ENCODE measurements around the gene TTC39B. TPM values are rescaled to one million over a fixed set of nuclear protein-coding genes. Genes with fewer than 3 reads are reported as not detected.

Gene TTC39B
- total RNA-seq, 6 donors from 2014 or later, result 16.7 to 35.7 (median 29.9) TPM

DNA sequence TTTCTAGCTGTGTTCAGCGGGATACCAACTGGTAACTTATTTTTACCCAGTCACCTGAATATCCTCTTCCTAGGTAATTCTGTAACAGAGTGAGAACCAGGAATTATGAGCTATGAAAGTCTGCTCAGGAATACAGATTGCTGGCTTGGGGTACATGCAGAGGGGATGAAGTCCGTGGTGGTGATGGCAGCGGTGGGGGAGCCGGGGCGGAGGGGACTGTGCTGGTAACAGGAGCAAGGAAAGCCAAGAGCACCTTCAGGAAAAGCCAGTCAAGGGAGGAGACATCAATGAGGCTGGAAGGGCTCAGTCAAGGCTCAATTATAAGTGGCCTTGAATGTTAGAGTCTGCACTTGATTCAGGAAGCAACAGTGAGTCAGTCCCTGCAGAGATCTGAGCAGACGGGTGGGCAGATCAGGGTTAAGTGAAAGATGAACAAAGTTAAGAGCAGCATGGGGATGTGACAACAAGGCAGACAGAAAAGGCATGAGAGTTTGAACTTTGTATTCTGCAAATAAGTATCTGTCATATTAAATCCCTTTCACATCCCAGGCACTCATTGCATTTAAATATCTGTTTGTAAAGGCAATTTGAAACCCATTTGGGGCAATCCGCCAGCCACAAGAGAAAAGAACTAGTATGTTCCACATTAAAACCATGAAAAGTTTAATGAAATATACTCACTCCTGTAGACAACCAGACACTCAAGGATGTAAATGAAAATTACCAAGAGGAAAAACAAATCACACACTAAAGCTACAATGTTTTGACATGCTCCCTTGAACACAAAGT is 101.2 kb downstream of the TTC39B start:
- peaks cover 0 to 6% (median under 1%) of the 10 kb centered on the region in 4 donors for H3K4me1 ChIP-seq
- no peak overlapping the region for H3K27ac ChIP-seq
- peaks cover 0 to 7% (median 0%) of the 10 kb centered on the region in 4 donors for H3K36me3 ChIP-seq
- no peak overlapping the region for H3K4me3 ChIP-seq
- no peak for TF ChIP-seq EP300 (IDR thresholded peaks at IDR 0.05)
- no peak for TF ChIP-seq POLR2A (IDR thresholded peaks at IDR 0.05)
- peak in 1 of 2 donors; percentile 60 for DNase-seq
- no peaks in the 10 kb centered on the region for H3K9me3 ChIP-seq
- H3K27me3 ChIP-seq, result no peaks in the 10 kb centered on the region
- no peak for ATAC-seq (ENCODE audit: low FRiP score in 2 of 2)
- 83 to 85% methylated on average over 7 of the region's 7 CpGs for WGBS, 2 donors

DNA sequence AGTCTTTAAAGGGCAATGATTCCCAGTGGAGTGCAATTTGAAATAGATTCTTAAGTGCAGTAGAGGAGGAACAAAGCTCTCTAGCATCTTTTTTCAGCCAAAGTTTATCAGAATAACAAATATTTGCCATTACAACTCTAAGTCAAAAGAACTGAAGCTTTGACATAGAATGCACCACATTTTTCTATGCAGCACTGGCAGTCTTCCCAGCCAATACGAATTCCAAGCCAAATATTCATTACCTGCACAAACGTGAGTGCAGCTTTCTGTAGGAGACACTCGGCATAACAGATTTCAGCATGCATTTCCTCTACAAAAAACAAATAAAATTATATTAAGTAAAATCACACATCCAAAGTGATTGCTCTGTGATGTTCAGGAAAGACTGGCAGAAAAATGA is 103.4 kb downstream of the TTC39B start:
- TF ChIP-seq, protein P1, sequence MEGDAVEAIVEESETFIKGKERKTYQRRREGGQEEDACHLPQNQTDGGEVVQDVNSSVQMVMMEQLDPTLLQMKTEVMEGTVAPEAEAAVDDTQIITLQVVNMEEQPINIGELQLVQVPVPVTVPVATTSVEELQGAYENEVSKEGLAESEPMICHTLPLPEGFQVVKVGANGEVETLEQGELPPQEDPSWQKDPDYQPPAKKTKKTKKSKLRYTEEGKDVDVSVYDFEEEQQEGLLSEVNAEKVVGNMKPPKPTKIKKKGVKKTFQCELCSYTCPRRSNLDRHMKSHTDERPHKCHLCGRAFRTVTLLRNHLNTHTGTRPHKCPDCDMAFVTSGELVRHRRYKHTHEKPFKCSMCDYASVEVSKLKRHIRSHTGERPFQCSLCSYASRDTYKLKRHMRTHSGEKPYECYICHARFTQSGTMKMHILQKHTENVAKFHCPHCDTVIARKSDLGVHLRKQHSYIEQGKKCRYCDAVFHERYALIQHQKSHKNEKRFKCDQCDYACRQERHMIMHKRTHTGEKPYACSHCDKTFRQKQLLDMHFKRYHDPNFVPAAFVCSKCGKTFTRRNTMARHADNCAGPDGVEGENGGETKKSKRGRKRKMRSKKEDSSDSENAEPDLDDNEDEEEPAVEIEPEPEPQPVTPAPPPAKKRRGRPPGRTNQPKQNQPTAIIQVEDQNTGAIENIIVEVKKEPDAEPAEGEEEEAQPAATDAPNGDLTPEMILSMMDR (IDR thresholded peaks at IDR 0.05), result no peak
- no peak for TF ChIP-seq POLR2AphosphoS5 (IDR thresholded peaks at IDR 0.05)
- TF ChIP-seq EP300 (IDR thresholded peaks at IDR 0.05), result no peak
- no peak for TF ChIP-seq POLR2A (IDR thresholded peaks at IDR 0.05)
- peaks cover 0 to 6% (median 0%) of the 10 kb centered on the region in 4 donors for H3K4me1 ChIP-seq
- ATAC-seq (ENCODE audit: low FRiP score in 2 of 2) (no peak), DNase-seq (no peak)
- peaks cover 0 to 10% (median 0%) of the 10 kb centered on the region in 4 donors for H3K36me3 ChIP-seq
- WGBS, 2 donors, result 58 to 76% methylated on average over 3 of the region's 3 CpGs
- H3K9me3 ChIP-seq, result no peaks in the 10 kb centered on the region
- H3K27me3 ChIP-seq, result no peaks in the 10 kb centered on the region
- H3K4me3 ChIP-seq, result no peak overlapping the region
- no peak overlapping the region for H3K27ac ChIP-seq

DNA sequence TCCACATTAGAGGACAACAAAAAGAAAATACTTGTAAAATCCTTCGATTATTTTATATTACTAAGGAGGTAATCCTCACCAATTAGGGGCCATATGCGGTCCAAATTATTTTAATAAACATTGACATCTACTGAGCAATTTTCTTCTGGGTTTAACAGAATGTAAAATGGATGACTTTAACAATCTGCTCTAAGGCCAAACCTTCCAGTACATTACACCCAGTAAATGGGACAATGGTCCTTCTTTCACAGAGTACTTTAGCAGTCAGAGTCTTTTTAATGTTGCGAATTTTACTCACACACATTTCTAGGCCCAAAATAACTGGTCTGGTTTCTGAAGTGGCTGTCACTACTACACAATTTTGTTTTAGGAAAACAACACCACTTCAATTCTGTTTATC is 106.9 kb downstream of the TTC39B start:
- WGBS, 2 donors, result 93 to 100% methylated on average over 3 of the region's 3 CpGs
- no peaks in the 10 kb centered on the region for H3K27me3 ChIP-seq
- peaks cover 0 to 10% (median 5%) of the 10 kb centered on the region in 4 donors for H3K36me3 ChIP-seq
- DNase-seq (no peak), ATAC-seq (ENCODE audit: low FRiP score in 2 of 2) (no peak)
- no peak overlapping the region for H3K27ac ChIP-seq
- peaks cover 0 to 6% (median 0%) of the 10 kb centered on the region in 4 donors for H3K4me1 ChIP-seq
- TF ChIP-seq EP300 (IDR thresholded peaks at IDR 0.05), result no peak
- no peak for TF ChIP-seq POLR2AphosphoS5 (IDR thresholded peaks at IDR 0.05)
- TF ChIP-seq, protein P1 (IDR thresholded peaks at IDR 0.05), result no peak
- TF ChIP-seq POLR2A (IDR thresholded peaks at IDR 0.05), result no peak
- no peak overlapping the region for H3K4me3 ChIP-seq
- peaks cover 0 to 11% (median 0%) of the 10 kb centered on the region in 4 donors for H3K9me3 ChIP-seq

DNA sequence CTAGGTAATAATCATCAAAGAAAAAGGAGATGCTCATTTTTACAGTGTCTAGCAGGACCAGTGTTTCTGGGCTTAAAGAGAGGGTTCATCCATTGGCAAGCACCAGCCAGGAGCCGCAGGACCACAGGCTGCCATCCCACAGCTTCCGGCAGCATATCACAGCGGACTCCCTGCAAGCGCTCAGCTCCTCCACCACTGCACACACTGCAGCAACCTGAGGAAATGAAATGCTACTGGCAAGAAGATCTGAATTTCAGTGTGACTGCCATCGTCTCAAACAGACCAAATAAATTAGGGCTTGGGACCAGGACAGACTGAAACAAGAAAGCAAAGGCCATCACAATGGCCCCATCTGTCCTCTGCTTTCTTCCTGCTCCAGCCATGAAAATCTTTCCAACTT is 114.2 kb downstream of the TTC39B start:
- no peak for ATAC-seq (ENCODE audit: low FRiP score in 2 of 2)
- no peak for DNase-seq
- no peak overlapping the region for H3K27ac ChIP-seq
- H3K9me3 ChIP-seq, result peaks cover 0 to 11% (median 0%) of the 10 kb centered on the region in 4 donors
- H3K4me3 ChIP-seq, result no peak overlapping the region
- WGBS, 2 donors, result 92 to 99% methylated on average over 5 of the region's 5 CpGs
- TF ChIP-seq POLR2AphosphoS5 (IDR thresholded peaks at IDR 0.05), result no peak
- TF ChIP-seq, protein P1 (IDR thresholded peaks at IDR 0.05), result no peak
- TF ChIP-seq POLR2A (IDR thresholded peaks at IDR 0.05), result no peak
- TF ChIP-seq EP300 (IDR thresholded peaks at IDR 0.05), result no peak
- no peaks in the 10 kb centered on the region for H3K4me1 ChIP-seq
- peaks cover 0 to 45% (median 17%) of the 10 kb centered on the region in 4 donors for H3K36me3 ChIP-seq
- H3K27me3 ChIP-seq, result no peaks in the 10 kb centered on the region

DNA sequence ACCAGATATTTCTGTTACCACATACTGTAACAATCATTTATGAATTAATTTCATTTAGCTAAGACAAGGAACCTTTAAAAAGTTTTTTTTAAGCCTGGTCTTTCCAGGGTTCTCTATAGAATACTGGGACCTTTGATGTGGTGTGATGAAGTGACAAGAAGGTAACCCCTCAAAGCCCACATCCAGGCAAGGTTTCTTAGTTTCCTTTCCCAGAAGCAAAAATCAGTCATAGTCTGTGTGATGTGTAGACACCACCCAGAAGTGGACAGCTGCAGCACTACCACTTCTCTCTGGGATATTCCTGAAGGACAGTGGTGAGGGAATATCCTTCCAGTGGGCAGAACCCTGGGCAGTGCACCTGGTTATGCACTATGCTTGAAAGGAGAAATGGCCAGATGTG is 115.6 kb downstream of the TTC39B start:
- H3K4me1 ChIP-seq, result no peaks in the 10 kb centered on the region
- ATAC-seq (ENCODE audit: low FRiP score in 2 of 2) (no peak), DNase-seq (no peak)
- peaks cover 5 to 60% (median 19%) of the 10 kb centered on the region in 4 donors for H3K36me3 ChIP-seq
- no peak overlapping the region for H3K27ac ChIP-seq
- peaks cover 0 to 8% (median 0%) of the 10 kb centered on the region in 4 donors for H3K9me3 ChIP-seq
- H3K4me3 ChIP-seq, result no peak overlapping the region
- TF ChIP-seq POLR2A (IDR thresholded peaks at IDR 0.05) (no peak), POLR2AphosphoS5 (IDR thresholded peaks at IDR 0.05) (no peak)
- no peaks in the 10 kb centered on the region for H3K27me3 ChIP-seq
